ENCODE data around the gene TMOD1. TPM values are rescaled to one million over a fixed set of nuclear protein-coding genes. Genes with fewer than 3 reads are reported as not detected.

The TMOD1 gene
- total RNA-seq, 5 donors from 2014 or later (not counting 1 experiment from before 2014, with no cell fraction given) = 0.70 to 1.9 (median 1.3) TPM

GRCh38 chr9:97528529-97529230 lies 27.2 kb downstream of the TMOD1 start:
- no peaks in the 10 kb centered on the region for H3K36me3 Mint-ChIP-seq
- no peaks in the 10 kb centered on the region for H3K4me1 Mint-ChIP-seq
- Histone ChIP-seq H3K36me3 (ENCODE audit: control insufficient read depth in 2 of 2, extremely low read depth in 1 of 2, insufficient read depth in 1 of 2, low read length in 1 of 2) (no peaks in the 10 kb centered on the region), H3K27me3 (replicated peaks in 1 of 2; ENCODE audit: control insufficient read depth in 2 of 2, extremely low read depth in 1 of 2, insufficient read depth in 2 of 2, low read length in 1 of 2) (no peaks in the 10 kb centered on the region), H3K4me1 (ENCODE audit: control insufficient read depth in 1 of 2, extremely low read depth in 1 of 2, insufficient read depth in 2 of 2, low read length in 2 of 2) (no peaks in the 10 kb centered on the region), H3K4me3 (ENCODE audit: control insufficient read depth in 1 of 2, extremely low read depth in 1 of 2, low read length in 1 of 2) (no peak overlapping the region), H3K9me3 (no peaks in the 10 kb centered on the region), H3K27ac (ENCODE audit: low read length) (no peak overlapping the region)
- no peak overlapping the region for H3K4me3 Mint-ChIP-seq
- ATAC-seq (replicated peaks in 1 of 4) (no peak), DNase-seq (no peak)
- WGBS (ENCODE audit: insufficient coverage) = 85% methylated on average over 6 of the region's 8 CpGs
- no peak overlapping the region for H3K27ac Mint-ChIP-seq
- H3K27me3 Mint-ChIP-seq = no peaks in the 10 kb centered on the region
- ChIA-PET CTCF (interaction anchor here in 1 of 2 donors (0.6 kb wide), 1 partner anchor 1319 kb away, joined by 10 read pairs; no protein-coding TSS in a partner anchor), POLR2A (no interaction called here)
- no peaks in the 10 kb centered on the region for H3K9me3 Mint-ChIP-seq

DNA sequence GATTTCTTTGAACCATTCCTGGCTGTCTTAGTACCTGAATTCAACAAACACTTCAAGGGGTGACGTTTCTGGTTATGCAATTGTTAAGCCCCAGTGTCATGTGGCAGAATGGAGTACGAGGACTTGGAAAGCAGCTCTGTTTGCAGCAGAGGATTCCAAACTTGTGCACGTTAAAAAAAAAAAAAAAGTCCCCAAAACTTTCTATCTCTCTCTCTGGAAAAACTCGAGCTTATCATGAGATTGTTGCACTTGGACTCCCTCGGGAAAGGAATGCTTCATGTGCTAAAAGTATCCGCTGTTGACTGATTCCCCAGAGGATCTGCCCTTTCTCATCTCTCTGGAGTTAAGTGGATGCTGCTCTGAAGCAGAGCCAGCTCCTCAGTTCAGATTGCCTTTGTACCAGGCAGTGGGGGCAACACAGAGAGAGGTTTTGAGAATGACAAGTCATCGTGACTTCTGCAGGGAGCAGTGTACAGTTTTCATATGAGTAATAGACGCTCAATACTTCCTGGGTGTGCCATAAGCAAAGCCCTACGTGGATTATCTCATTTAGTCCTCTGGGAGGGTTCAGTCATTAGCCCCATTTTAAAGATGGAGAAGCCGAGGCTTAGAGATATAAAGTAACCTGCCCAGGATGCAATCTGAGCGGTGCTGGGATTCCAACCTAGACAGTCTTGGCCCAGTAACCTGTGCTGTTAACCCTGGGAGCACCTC lies 28.1 kb downstream of the TMOD1 start:
- H3K9me3 Mint-ChIP-seq = no peaks in the 10 kb centered on the region
- no peak overlapping the region for H3K4me3 Mint-ChIP-seq
- H3K27ac Mint-ChIP-seq = no peak overlapping the region
- no peak for DNase-seq
- Histone ChIP-seq H3K4me3 (ENCODE audit: control insufficient read depth in 1 of 2, extremely low read depth in 1 of 2, low read length in 1 of 2) (no peak overlapping the region), H3K27me3 (replicated peaks in 1 of 2; ENCODE audit: control insufficient read depth in 2 of 2, extremely low read depth in 1 of 2, insufficient read depth in 2 of 2, low read length in 1 of 2) (no peaks in the 10 kb centered on the region), H3K27ac (ENCODE audit: low read length) (no peak overlapping the region), H3K4me1 (ENCODE audit: control insufficient read depth in 1 of 2, extremely low read depth in 1 of 2, insufficient read depth in 2 of 2, low read length in 2 of 2) (no peaks in the 10 kb centered on the region), H3K9me3 (no peaks in the 10 kb centered on the region), H3K36me3 (ENCODE audit: control insufficient read depth in 2 of 2, extremely low read depth in 1 of 2, insufficient read depth in 1 of 2, low read length in 1 of 2) (no peaks in the 10 kb centered on the region)
- ChIA-PET CTCF (interaction anchor here in 1 of 2 donors (0.5 kb wide), 1 partner anchor 46 kb away, joined by 3 read pairs; no protein-coding TSS in a partner anchor), POLR2A (no interaction called here)
- H3K4me1 Mint-ChIP-seq = no peaks in the 10 kb centered on the region
- no peaks in the 10 kb centered on the region for H3K36me3 Mint-ChIP-seq
- ATAC-seq (replicated peaks in 1 of 4) = no peak
- H3K27me3 Mint-ChIP-seq = peaks cover 0 to 1% of the 10 kb centered on the region in 2 donors
- 53% methylated on average over 6 of the region's 11 CpGs for WGBS (ENCODE audit: insufficient coverage)

GRCh38 chr9:97531888-97532376 lies 30.5 kb downstream of the TMOD1 start:
- Histone ChIP-seq H3K4me1 (ENCODE audit: control insufficient read depth in 1 of 2, extremely low read depth in 1 of 2, insufficient read depth in 2 of 2, low read length in 2 of 2) (no peaks in the 10 kb centered on the region), H3K4me3 (ENCODE audit: control insufficient read depth in 1 of 2, extremely low read depth in 1 of 2, low read length in 1 of 2) (no peak overlapping the region), H3K36me3 (ENCODE audit: control insufficient read depth in 2 of 2, extremely low read depth in 1 of 2, insufficient read depth in 1 of 2, low read length in 1 of 2) (no peaks in the 10 kb centered on the region), H3K27ac (ENCODE audit: low read length) (no peak overlapping the region), H3K9me3 (no peaks in the 10 kb centered on the region), H3K27me3 (replicated peaks in 1 of 2; ENCODE audit: control insufficient read depth in 2 of 2, extremely low read depth in 1 of 2, insufficient read depth in 2 of 2, low read length in 1 of 2) (peaks cover 0 to 3% of the 10 kb centered on the region in 2 experiments)
- no peak overlapping the region for H3K27ac Mint-ChIP-seq
- H3K27me3 Mint-ChIP-seq = peaks cover 0 to 13% of the 10 kb centered on the region in 2 donors
- 74% methylated on average over 6 of the region's 9 CpGs for WGBS (ENCODE audit: insufficient coverage)
- no peaks in the 10 kb centered on the region for H3K4me1 Mint-ChIP-seq
- no peak for DNase-seq
- no peaks in the 10 kb centered on the region for H3K36me3 Mint-ChIP-seq
- no peak for ATAC-seq (replicated peaks in 1 of 4)
- no peak overlapping the region for H3K4me3 Mint-ChIP-seq
- H3K9me3 Mint-ChIP-seq = no peaks in the 10 kb centered on the region
- ChIA-PET CTCF (no interaction called here), POLR2A (no interaction called here)

GRCh38 chr9:97534185-97534584 lies 32.7 kb downstream of the TMOD1 start:
- H3K36me3 Mint-ChIP-seq = no peaks in the 10 kb centered on the region
- Histone ChIP-seq H3K9me3 (no peaks in the 10 kb centered on the region), H3K4me1 (ENCODE audit: control insufficient read depth in 1 of 2, extremely low read depth in 1 of 2, insufficient read depth in 2 of 2, low read length in 2 of 2) (no peaks in the 10 kb centered on the region), H3K4me3 (ENCODE audit: control insufficient read depth in 1 of 2, extremely low read depth in 1 of 2, low read length in 1 of 2) (no peak overlapping the region), H3K36me3 (ENCODE audit: control insufficient read depth in 2 of 2, extremely low read depth in 1 of 2, insufficient read depth in 1 of 2, low read length in 1 of 2) (no peaks in the 10 kb centered on the region), H3K27ac (ENCODE audit: low read length) (no peak overlapping the region), H3K27me3 (replicated peaks in 1 of 2; ENCODE audit: control insufficient read depth in 2 of 2, extremely low read depth in 1 of 2, insufficient read depth in 2 of 2, low read length in 1 of 2) (peaks cover 0 to 3% of the 10 kb centered on the region in 2 experiments)
- DNase-seq (no peak), ATAC-seq (replicated peaks in 1 of 4) (no peak)
- ChIA-PET POLR2A (no interaction called here), CTCF (no interaction called here)
- H3K4me3 Mint-ChIP-seq = no peak overlapping the region
- 92% methylated on average over 2 of the region's 3 CpGs for WGBS (ENCODE audit: insufficient coverage)
- no peak overlapping the region for H3K27ac Mint-ChIP-seq
- no peaks in the 10 kb centered on the region for H3K9me3 Mint-ChIP-seq
- no peaks in the 10 kb centered on the region for H3K4me1 Mint-ChIP-seq
- H3K27me3 Mint-ChIP-seq = peaks cover 4 to 13% of the 10 kb centered on the region in 2 donors

DNA sequence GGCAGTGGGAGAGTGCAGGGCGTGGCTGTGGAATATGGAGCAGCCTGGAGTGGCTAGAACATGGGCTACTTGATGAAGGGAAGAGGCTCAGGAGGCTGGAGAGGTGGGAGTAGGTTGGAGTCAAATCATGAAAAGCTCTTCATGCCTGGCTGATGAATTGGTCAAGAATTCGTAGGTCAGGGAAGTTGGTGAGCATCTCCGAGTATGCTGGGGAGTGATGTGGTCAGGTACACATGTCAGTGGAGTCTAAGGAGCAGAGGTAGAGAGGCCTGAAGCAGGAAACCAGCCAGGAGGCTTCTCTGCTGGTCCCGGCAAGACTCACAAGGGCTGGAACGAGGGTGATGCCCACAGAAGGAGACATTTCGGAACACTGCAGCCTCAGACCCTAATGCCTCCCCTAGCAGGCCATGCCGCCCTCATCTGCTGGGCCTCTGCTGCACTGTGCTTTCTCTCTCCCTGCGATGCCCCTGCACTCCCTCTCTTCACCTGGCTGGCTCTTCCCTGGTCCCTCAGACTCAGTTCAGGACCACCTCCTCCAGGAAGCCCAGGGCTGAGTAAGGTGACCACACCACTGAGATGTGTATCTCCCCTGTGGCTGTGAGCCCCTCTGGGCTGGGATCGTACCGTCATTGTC lies 33.6 kb downstream of the TMOD1 start:
- no peaks in the 10 kb centered on the region for H3K9me3 ChIP-seq
- Mint-ChIP-seq H3K9me3 (no peaks in the 10 kb centered on the region), H3K27ac (no peak overlapping the region), H3K27me3 (peaks cover 4 to 13% of the 10 kb centered on the region in 2 donors), H3K4me3 (no peak overlapping the region), H3K36me3 (no peaks in the 10 kb centered on the region), H3K4me1 (no peaks in the 10 kb centered on the region)
- H3K27me3 ChIP-seq (replicated peaks in 1 of 2; ENCODE audit: control insufficient read depth in 2 of 2, extremely low read depth in 1 of 2, insufficient read depth in 2 of 2, low read length in 1 of 2) = peaks cover 2 to 5% of the 10 kb centered on the region in 2 experiments
- DNase-seq = no peak
- H3K27ac ChIP-seq (ENCODE audit: low read length) = no peak overlapping the region
- ChIA-PET CTCF (no interaction called here), POLR2A (no interaction called here)
- 78% methylated on average over 8 of the region's 10 CpGs for WGBS (ENCODE audit: insufficient coverage)
- no peak for ATAC-seq (replicated peaks in 1 of 4)
- no peak overlapping the region for H3K4me3 ChIP-seq (ENCODE audit: control insufficient read depth in 1 of 2, extremely low read depth in 1 of 2, low read length in 1 of 2)
- H3K4me1 ChIP-seq (ENCODE audit: control insufficient read depth in 1 of 2, extremely low read depth in 1 of 2, insufficient read depth in 2 of 2, low read length in 2 of 2) = no peaks in the 10 kb centered on the region
- no peaks in the 10 kb centered on the region for H3K36me3 ChIP-seq (ENCODE audit: control insufficient read depth in 2 of 2, extremely low read depth in 1 of 2, insufficient read depth in 1 of 2, low read length in 1 of 2)

- Histone ChIP-seq H3K4me3 (ENCODE audit: control insufficient read depth in 1 of 2, extremely low read depth in 1 of 2, low read length in 1 of 2) (no peak overlapping the region), H3K27me3 (replicated peaks in 1 of 2; ENCODE audit: control insufficient read depth in 2 of 2, extremely low read depth in 1 of 2, insufficient read depth in 2 of 2, low read length in 1 of 2) (peaks cover 2 to 5% of the 10 kb centered on the region in 2 experiments), H3K27ac (ENCODE audit: low read length) (no peak overlapping the region), H3K9me3 (no peaks in the 10 kb centered on the region), H3K36me3 (ENCODE audit: control insufficient read depth in 2 of 2, extremely low read depth in 1 of 2, insufficient read depth in 1 of 2, low read length in 1 of 2) (no peaks in the 10 kb centered on the region), H3K4me1 (ENCODE audit: control insufficient read depth in 1 of 2, extremely low read depth in 1 of 2, insufficient read depth in 2 of 2, low read length in 2 of 2) (no peaks in the 10 kb centered on the region)
- ATAC-seq (replicated peaks in 1 of 4) (no peak), DNase-seq (no peak)
- 90% methylated on average over 4 of the region's 5 CpGs for WGBS (ENCODE audit: insufficient coverage)
- Mint-ChIP-seq H3K4me3 (no peak overlapping the region), H3K4me1 (no peaks in the 10 kb centered on the region), H3K36me3 (no peaks in the 10 kb centered on the region), H3K27ac (no peak overlapping the region), H3K9me3 (no peaks in the 10 kb centered on the region), H3K27me3 (peaks cover 4 to 13% of the 10 kb centered on the region in 2 donors)
- ChIA-PET CTCF (no interaction called here), POLR2A (no interaction called here)
Observed at GRCh38 chr9:97535771-97536170, 34.3 kb downstream of the TMOD1 start.
